VCaP (cell line): ENCODE data around the gene TNFRSF25.

ENCODE experiments used
- H3K27ac ChIP-seq: fragments of 450-650 bp; 2 replicates; pipeline ENCODE4 v1.5.1; 2017
- TF ChIP-seq, protein P1 (sequence below): fragments of 450-650 bp; conservative IDR thresholded peaks from 2 replicates; pipeline ENCODE4 v1.5.1; 2017; ENCODE audit warnings: mild to moderate bottlenecking, moderate library complexity

Gene TNFRSF25

GRCh38 chr1:6506210-6507036 lies 40.5 kb upstream of the TNFRSF25 start:
- TF ChIP-seq, protein P1, sequence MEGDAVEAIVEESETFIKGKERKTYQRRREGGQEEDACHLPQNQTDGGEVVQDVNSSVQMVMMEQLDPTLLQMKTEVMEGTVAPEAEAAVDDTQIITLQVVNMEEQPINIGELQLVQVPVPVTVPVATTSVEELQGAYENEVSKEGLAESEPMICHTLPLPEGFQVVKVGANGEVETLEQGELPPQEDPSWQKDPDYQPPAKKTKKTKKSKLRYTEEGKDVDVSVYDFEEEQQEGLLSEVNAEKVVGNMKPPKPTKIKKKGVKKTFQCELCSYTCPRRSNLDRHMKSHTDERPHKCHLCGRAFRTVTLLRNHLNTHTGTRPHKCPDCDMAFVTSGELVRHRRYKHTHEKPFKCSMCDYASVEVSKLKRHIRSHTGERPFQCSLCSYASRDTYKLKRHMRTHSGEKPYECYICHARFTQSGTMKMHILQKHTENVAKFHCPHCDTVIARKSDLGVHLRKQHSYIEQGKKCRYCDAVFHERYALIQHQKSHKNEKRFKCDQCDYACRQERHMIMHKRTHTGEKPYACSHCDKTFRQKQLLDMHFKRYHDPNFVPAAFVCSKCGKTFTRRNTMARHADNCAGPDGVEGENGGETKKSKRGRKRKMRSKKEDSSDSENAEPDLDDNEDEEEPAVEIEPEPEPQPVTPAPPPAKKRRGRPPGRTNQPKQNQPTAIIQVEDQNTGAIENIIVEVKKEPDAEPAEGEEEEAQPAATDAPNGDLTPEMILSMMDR: no peak
- H3K27ac ChIP-seq: no peak overlapping the region

DNA sequence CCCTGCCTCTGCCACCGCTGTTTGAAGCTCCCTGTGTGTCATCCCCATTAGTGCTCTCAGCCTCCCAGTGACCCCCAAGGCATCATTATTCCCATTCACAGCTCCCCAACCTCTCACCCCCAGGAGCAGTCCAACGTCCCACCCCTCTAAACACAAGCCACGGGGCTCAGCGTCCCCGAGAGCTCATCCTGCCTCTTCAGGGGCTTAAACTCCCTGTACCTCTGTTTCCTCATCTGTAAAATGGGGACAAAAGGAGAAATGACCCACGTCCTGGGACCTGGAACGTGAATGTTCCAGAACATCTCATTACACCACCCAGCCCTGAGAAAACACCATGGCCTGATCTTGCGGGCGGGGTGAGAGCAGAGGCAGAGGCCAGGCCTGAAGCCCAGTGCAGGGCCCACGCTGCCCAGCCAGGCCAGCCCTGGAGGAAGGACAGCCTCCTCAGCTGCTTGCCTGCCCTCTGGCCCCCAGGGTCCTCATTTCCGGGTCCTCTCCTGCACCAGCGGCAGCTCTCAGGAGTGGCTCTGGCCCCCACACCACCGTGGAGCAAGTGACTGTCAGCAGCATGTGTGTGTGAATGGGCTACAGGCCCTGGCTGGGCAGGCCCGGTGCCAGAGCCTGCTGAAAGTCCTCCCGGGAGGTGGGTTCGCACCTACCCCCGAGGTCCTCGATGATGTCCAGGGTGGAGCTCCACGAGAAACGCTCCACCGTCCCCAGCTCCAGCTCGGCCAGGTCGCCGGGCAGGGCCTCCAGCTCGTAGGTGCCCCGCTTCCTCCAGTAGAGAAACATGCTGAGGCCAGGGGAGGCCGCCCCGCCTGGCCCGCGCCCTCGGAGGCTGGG lies 39.6 kb upstream of the TNFRSF25 start:
- TF ChIP-seq, protein P1: no peak
- H3K27ac ChIP-seq: no peak overlapping the region

GRCh38 chr1:6504887-6505286 lies 38.9 kb upstream of the TNFRSF25 start:
- TF ChIP-seq, protein P1: no peak
- H3K27ac ChIP-seq: no peak overlapping the region

GRCh38 chr1:6503884-6504602 lies 38.1 kb upstream of the TNFRSF25 start:
- H3K27ac ChIP-seq: no peak overlapping the region
- TF ChIP-seq, protein P1: no peak

DNA sequence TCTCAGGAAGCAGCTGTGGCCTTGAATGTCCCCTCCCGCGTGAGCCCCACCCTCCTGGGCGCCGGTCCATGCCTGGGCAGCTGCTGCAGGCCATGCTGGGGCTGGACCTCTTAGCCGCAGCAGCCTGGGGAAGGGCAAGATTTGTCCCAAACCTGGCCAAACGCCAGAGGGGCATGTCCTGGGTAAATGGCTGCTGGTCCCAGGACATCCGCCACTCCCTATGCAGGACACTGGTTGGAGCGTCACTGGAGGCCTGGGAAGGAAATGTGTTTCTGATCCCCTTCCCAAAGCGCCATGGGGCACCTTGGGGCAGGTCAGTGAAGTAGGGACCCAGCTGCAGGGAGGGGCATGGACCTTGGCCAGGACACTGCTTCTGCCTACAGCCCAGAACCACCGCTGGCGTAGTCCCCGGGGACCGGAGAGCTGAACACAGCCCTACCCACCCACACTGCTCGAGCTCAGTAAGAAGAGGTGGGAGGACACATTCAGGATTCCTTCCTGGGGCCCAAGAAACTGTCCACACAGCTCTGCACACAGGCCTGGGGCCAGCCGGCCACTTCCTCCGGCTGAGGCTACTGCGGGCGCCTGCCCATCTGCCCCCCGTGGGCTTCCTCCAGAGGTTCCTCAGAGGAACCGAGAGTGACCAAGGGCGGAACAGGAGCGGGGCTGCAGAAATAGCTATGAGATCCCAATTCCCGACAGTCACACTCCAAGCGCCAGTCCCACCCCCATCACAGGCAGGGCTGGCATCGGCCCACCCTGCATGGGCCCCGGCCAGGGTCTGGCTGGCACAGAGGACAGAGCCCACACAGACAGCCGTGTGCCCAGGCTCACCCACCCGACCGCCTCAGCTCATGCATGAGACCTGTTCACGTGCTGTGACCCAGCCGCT lies 36.3 kb upstream of the TNFRSF25 start:
- H3K27ac ChIP-seq: no peak overlapping the region
- TF ChIP-seq, protein P1: no peak

DNA sequence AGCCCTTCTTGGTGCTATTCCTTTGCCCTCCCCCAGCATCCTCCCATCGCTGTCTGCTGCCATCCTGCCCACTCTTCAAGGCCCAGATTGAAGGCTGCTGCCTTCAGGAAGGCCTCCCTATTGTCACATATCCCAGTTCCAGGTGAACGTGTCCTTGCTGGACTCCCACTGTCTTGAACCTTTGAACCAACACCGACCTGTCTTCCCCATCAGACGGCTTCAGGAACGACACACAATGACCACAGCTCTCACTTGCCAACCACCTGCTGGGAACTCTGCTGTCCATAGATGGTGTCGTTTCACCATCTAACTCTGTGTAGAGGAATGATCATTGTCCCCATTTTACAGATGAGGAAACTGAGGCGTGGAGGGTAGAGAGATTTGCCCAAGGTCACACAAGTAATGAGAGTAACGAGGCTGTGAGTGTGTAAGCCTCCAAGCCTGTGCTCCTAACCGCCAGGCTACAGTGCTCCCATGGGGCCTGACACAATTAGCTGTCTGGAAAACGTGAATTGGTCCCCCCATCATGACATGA lies 35.4 kb upstream of the TNFRSF25 start:
- H3K27ac ChIP-seq: no peak overlapping the region
- TF ChIP-seq, protein P1: no peak
